GM10847 (cell line): Measurements from ENCODE around the gene PHC2.

Source experiments
- POLR2A ChIP-seq: IDR thresholded peaks from 2 replicates; pipeline ENCODE4 v1.6.1; 2011; ENCODE audit not compliant: insufficient read length; ENCODE audit errors: extremely low read depth

PHC2 gene

DNA sequence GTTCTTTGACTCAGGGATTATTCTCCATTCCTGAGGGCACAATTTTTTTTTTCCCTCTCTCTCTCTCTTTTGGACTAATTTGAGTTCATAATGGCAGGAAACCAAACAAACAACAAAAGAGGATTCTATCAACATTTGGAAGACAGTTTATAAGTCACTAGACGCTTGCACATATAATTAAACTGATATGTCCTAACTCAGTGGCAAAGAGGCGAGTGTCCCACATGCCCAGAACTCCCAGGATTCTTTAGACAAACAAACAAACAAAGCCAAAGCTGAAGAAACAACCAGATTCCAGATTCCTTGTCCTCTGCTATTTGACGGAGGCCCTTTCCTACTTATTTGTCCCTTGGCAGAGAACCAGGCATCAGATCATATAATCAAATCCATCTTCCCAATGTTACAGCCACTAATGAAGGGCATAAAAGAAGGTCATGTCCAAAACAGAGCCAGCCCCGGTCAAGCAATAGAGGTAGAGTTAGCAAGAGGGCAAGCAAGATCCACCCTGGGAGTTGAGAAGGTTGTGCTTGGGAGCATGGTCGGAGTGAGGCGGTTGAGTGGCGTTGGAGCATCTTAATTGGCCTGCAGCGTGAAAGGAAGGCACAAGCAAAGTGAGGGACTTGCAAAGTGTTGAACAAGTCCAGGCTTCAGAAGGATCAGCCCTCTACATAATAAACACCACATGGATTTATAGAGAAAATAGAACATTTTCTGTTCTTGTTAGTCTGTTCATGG, 144.3 kb downstream of the PHC2 start:
- no peak for TF ChIP-seq POLR2A

DNA sequence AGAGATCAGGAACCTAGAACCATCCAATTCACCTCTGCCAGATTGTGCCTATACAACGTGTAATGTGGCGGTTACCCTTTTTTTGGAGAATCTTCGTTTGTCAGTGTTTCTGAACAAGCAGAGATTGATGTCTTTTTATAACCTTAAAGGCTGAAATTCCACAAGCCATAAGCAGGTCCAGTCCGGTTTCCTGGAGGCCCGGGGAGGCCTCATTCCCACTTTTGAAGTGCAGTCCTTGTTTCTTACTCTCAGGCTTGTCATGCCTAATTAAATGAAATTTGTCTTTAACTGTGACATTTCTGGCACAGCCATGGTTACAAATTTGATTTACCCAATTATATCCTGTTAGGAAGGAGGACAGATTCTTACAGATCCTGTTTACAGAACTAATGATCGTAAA, 146.8 kb downstream of the PHC2 start:
- TF ChIP-seq POLR2A = no peak

- no peak for TF ChIP-seq POLR2A
These were observed 148.1 kb downstream of the PHC2 start for GRCh38 chr1:33282791-33283190.

DNA sequence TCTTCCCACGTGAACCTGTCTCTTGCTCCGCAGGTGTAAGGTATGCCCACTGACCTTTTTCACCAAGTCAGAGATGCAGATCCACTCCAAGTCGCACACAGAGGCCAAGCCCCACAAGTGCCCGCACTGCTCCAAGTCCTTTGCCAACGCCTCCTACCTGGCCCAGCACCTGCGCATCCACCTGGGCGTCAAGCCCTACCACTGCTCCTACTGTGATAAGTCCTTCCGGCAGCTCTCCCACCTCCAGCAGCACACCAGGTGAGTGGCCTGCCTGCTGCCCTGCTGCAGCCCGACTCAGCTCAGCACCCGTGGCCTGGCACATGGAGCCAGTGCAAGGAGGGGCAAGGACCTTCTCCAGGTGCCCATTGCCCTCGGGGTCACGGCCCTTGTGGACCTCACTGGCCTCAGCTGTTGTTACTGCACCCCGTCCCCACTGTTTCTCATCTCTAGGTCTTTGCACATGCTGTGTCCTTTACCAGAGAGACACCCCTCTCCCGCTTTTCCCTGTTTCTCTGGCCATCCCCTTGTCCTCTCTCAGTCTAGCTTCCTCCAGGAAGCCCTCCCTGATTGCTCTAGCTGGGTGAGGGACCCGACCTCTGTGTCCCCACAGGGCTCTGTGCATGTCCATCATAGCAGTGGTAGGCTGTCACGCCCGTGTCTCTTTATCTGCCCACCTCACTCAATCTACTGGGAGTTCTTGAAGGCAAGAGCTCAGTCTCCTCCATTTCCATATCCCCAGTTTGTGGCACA, 149.2 kb downstream of the PHC2 start:
- TF ChIP-seq POLR2A = no peak

DNA sequence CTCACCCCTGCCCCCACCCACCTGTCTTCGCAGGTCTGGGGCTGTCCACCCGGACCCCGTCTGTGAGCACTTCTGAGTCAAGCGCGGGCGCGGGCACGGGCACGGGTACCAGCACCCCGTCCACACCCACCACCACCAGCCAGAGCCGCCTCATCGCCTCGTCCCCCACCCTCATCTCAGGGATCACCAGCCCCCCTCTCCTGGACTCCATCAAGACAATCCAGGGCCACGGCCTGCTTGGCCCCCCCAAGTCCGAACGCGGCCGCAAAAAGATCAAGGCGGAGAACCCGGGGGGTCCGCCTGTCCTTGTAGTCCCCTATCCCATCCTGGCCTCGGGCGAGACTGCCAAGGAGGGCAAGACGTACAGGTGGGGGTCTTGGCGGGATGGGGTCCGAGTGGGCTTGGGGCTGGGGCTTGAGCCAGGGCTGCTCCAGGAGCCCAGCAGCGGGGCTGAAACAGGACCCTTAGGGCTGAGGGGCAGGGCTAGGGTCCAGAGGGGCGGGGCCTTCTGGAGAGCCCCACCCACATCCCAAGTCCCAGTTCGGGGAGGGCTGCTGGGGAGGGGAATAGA, 150.7 kb downstream of the PHC2 start:
- no peak for TF ChIP-seq POLR2A

GRCh38 chr1:33277488-33278084, 153.3 kb downstream of the PHC2 start:
- TF ChIP-seq POLR2A = no peak

DNA sequence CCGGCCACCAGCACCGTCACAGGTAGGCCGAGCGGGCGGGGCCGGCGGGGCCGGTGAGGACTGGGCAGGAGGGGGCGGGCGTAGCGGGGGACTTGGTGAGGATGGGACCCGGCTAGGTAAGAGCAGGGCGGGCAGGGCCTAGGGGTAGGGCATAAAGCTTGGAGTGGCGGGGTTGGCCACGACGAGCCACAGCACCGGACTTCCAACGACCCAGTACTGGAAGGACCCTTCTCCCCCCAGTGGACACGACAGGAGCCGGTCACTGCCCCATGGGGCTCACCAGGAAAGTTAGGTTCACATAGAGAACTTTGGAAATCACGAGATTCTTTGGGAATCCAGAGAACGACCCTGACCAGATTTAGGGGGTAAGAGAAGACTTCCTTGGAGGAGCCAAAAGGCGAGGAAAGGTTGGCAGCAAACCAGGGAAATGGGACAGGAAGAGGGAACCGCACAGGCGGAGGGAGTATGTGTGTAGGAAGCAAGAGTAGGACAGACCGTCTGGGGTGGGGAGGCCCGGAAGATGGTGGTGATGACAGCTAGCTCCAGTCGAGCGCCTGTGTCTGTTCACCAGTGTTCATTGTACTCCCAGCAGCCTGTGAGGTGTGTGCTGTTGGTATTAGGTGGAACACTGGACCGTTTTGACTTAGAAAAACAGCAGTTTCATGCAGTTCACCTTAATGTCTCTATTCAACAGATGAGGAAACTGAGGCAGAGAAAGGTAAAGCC, 154.2 kb downstream of the PHC2 start:
- TF ChIP-seq POLR2A = no peak

DNA sequence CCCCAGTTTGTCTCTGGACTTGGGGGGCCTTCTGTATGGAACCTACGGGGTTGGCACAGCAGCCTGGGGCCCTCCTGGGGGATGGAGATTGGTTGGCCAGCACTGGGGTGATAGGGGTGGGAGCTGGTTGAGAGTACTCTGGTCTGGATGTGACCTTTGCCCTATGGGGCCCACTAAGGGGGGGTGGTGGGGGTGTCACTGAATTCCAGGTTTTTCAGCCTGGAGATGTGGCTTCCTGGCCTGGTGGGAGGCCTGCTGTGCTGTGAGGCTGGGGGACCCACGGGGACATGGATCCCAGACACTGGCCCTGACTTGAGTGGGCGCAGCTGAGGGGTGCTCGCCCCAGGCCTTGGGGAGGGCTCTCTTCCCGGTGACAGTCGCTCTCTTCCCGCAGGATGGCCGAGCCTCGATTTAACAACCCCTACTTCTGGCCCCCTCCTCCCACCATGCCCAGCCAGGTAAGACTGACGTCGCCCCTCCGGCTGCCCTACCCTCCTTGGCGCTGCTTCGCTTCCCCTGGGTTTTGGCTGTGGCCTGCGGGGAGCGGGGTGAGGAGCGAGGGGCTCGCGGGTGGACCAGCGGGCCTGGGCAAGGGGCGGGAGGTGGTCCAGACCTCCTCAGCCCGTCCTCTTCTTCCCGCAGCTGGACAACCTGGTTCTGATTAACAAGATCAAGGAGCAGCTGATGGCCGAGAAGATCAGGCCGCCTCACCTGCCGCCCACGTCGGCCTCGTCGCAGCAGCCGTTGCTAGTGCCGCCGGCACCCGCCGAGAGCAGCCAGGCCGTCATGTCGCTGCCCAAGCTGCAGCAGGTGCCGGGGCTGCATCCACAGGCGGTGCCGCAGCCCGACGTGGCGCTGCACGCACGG, 155.0 kb downstream of the PHC2 start:
- no peak for TF ChIP-seq POLR2A

- TF ChIP-seq POLR2A = no peak
These were observed 155.7 kb downstream of the PHC2 start for GRCh38 chr1:33275195-33275594.

- TF ChIP-seq POLR2A = no peak
These were observed 156.4 kb downstream of the PHC2 start for GRCh38 chr1:33274446-33274845.

- no peak for TF ChIP-seq POLR2A
These were observed 156.9 kb downstream of the PHC2 start for GRCh38 chr1:33273961-33274371.
